GM12878 (cell line): Measurements from ENCODE around the gene ADAM11. TPM values are rescaled to one million over a fixed set of nuclear protein-coding genes. Genes with fewer than 3 reads are reported as not detected.

Source experiments
- ATAC-seq: fragments of 200-7000 bp; cut with Tn5 transposase; 3 replicates; pipeline ENCODE4 v1.9.1; 2020; ENCODE audit warnings: mild to moderate bottlenecking, moderate library complexity
- BruUV-seq: library from RNA; stranded (reverse); fragments of 400-500 nt; replicated peaks from 2 replicates; lab custom pipeline; 2021; lab: Mats Ljungman, UMichigan
- CTCF ChIA-PET: fragments of 300-600 bp; sonication (Branson Sonifier 250); formaldehyde crosslinking; extraction: SDS; loops from one replicate; lab custom pipeline; 2021; ENCODE audit warnings: inconsistent platforms; lab: Yijun Ruan, JAX
- POLR2A ChIA-PET: fragments of 350-600 bp; formaldehyde crosslinking; extraction: SDS; loops from one replicate; lab custom pipeline; 2021; ENCODE audit warnings: inconsistent platforms; lab: Charles Lee
- RAD21 ChIA-PET: fragments of 300-600 bp; sonication (Branson Sonifier 250); formaldehyde crosslinking; loops from one replicate; lab custom pipeline; 2023; ENCODE audit warnings: antibody characterized with exemption; ENCODE audit not compliant: unreplicated experiment; lab: Charles Lee
- SMC1A ChIA-PET: fragments of 300-600 bp; sonication (Branson Sonifier 250); formaldehyde crosslinking; loops from one replicate; lab custom pipeline; 2023; ENCODE audit not compliant: unreplicated experiment, uncharacterized antibody; lab: Charles Lee
- DNase-seq: peaks from one replicate; pipeline ENCODE4 v3.0.0-alpha.2; 2011; ENCODE audit warnings: low read depth, low spot score
- FAIRE-seq: peaks from 3 replicates; lab custom pipeline; 2011; peaks lifted over from hg19 to GRCh38; lab: Jason Lieb, UNC
- H2AFZ ChIP-seq: 2 replicates; pipeline ENCODE4 v1.6.0; 2011; ENCODE audit warnings: low read depth, low read length, control low read depth; ENCODE audit not compliant: control insufficient read depth
- H3K27ac ChIP-seq: 2 replicates; pipeline ENCODE4 v1.5.1; 2011; ENCODE audit warnings: control low read depth; ENCODE audit not compliant: control insufficient read depth, insufficient read depth
- H3K27me3 ChIP-seq, 2 experiments: replicated peaks in 1 of 2; 2 replicates each; pipeline versions ENCODE4 v1.6.0 to v1.6.1; 2011; ENCODE audit warnings: low read length in 1 of 2; ENCODE audit not compliant: control insufficient read depth in 2 of 2, insufficient read depth in 2 of 2
- H3K36me3 ChIP-seq, 2 experiments: 2 replicates each; pipeline ENCODE4 v1.5.1; 2011; ENCODE audit warnings: low read length in 1 of 2; ENCODE audit not compliant: control insufficient read depth in 2 of 2, insufficient read depth in 2 of 2
- H3K4me1 ChIP-seq: 2 replicates; pipeline ENCODE4 v1.6.1; 2011; ENCODE audit warnings: mild to moderate bottlenecking, low read length, moderate library complexity, mixed read lengths; ENCODE audit not compliant: control insufficient read depth, insufficient read depth
- H3K4me2 ChIP-seq: 2 replicates; pipeline ENCODE4 v1.6.0; 2011; ENCODE audit warnings: control low read depth; ENCODE audit not compliant: control insufficient read depth, insufficient read depth
- H3K4me3 ChIP-seq: fragments of 200-600 bp; sonication (generic); 2 replicates; pipeline ENCODE4 v1.5.1; 2016
- H3K79me2 ChIP-seq: 2 replicates; pipeline ENCODE4 v1.6.0; 2011; ENCODE audit warnings: low read length; ENCODE audit not compliant: control insufficient read depth, insufficient read depth
- H3K9ac ChIP-seq: 2 replicates; pipeline ENCODE4 v1.8.0; 2011; ENCODE audit warnings: low read length, control low read depth, mixed read lengths; ENCODE audit not compliant: control insufficient read depth, insufficient read depth
- H3K9me3 ChIP-seq: replicated peaks from 3 replicates; pipeline ENCODE4 v1.5.1; 2011; ENCODE audit warnings: mild to moderate bottlenecking, low read length; ENCODE audit not compliant: control insufficient read depth, insufficient read depth
- H4K20me1 ChIP-seq: 2 replicates; pipeline ENCODE4 v1.6.0; 2011; ENCODE audit not compliant: control insufficient read depth, insufficient read depth
- CEBPB ChIP-seq, 2 experiments: fragments of 150-350 bp in 1 of 2; IDR thresholded peaks; 2 replicates each; pipeline ENCODE4 v1.6.1; 2012 to 2014; ENCODE audit warnings: low read depth in 2 of 2, low read length in 2 of 2, borderline replicate concordance in 1 of 2, inconsistent platforms in 1 of 2
- CREB1 ChIP-seq: IDR thresholded peaks from 2 replicates; pipeline ENCODE4 v1.6.1; 2012; ENCODE audit warnings: low read depth, mild to moderate bottlenecking, inconsistent platforms
- IKZF1 ChIP-seq: fragments of 450-650 bp; conservative IDR thresholded peaks from 2 replicates; pipeline ENCODE4 v1.6.1; 2017; ENCODE audit warnings: antibody characterized with exemption, mild to moderate bottlenecking
- KAT2A ChIP-seq: conservative IDR thresholded peaks from 2 replicates; pipeline ENCODE4 v1.6.1; 2011; ENCODE audit warnings: low read depth, low read length; ENCODE audit not compliant: control insufficient read depth
- MYB ChIP-seq: fragments of 150-350 bp; IDR thresholded peaks from 2 replicates; pipeline ENCODE4 v1.6.1; 2014; ENCODE audit warnings: mild to moderate bottlenecking, low read depth, low read length, borderline replicate concordance
- NFYB ChIP-seq: IDR thresholded peaks from 2 replicates; pipeline ENCODE4 v1.6.1; 2011; ENCODE audit warnings: low read depth, mild to moderate bottlenecking, low read length, improper control_type of control experiment, moderate library complexity; ENCODE audit not compliant: insufficient read depth
- PAX8 ChIP-seq: fragments of 450-650 bp; IDR thresholded peaks from 2 replicates; pipeline ENCODE4 v1.6.1; 2017; ENCODE audit warnings: mild to moderate bottlenecking, moderate library complexity
- RB1 ChIP-seq: fragments of 450-650 bp; formaldehyde crosslinking; IDR thresholded peaks from 2 replicates; pipeline ENCODE4 v1.6.1; 2017; ENCODE audit warnings: mild to moderate bottlenecking, borderline replicate concordance
- SP1 ChIP-seq: IDR thresholded peaks from one replicate; pipeline ENCODE4 v1.6.1; 2011; ENCODE audit warnings: low read depth, low read length
- SPI1 ChIP-seq: IDR thresholded peaks from 2 replicates; pipeline ENCODE4 v1.6.1; 2011; ENCODE audit warnings: low read depth, mild to moderate bottlenecking, low read length, moderate library complexity, borderline replicate concordance; ENCODE audit not compliant: insufficient read depth
- YY1 ChIP-seq: IDR thresholded peaks from 2 replicates; pipeline ENCODE4 v1.6.1; 2011; ENCODE audit warnings: low read depth, mild to moderate bottlenecking, low read length
- ZNF207 ChIP-seq: fragments of 450-650 bp; IDR thresholded peaks from 2 replicates; pipeline ENCODE4 v1.6.1; 2014; ENCODE audit warnings: antibody characterized with exemption, mild to moderate bottlenecking, borderline replicate concordance
- ZNF622 ChIP-seq: fragments of 450-650 bp; IDR thresholded peaks from 2 replicates; pipeline ENCODE4 v1.6.1; 2017; ENCODE audit warnings: mild to moderate bottlenecking, inconsistent platforms
- WGBS: methylation state at CpG from one replicate; pipeline ENCODE4 v1.1.6; 2016; ENCODE audit warnings: low lambda C conversion rate; ENCODE audit not compliant: insufficient replicate concordance, insufficient coverage; ENCODE audit errors: missing lambda C conversion rate; 5-methylcytosine and 5-hydroxymethylcytosine counted together
- in situ Hi-C: fragments of 300-500 bp; cut with MboI; formaldehyde crosslinking; loops from 9 replicates; pipeline ENCODE4 v1.14.3; 2018; ENCODE audit warnings: mixed read lengths
- intact Hi-C: fragments of 100-400 bp; cut with micrococcal nuclease; formaldehyde crosslinking; loops from one replicate; pipeline ENCODE4 v1.14.2; 2022; ENCODE audit not compliant: unreplicated experiment
- polyA plus RNA-seq, 11 experiments: library from polyadenylated mRNA; depleted of rRNA in 4 of 11; unstranded in 6 of 11; stranded (reverse) in 5 of 11; fragments of >200 nt; fragmentation: Nextera tagmentation in 4 of 11; fragmentation: Illumina TruSeq in 1 of 11; extraction: Ambion mirVana in 4 of 11; extraction: Trizol in 1 of 11; gene quantifications; 1 replicate in 1 of 11; 2 replicates in 10 of 11; pipeline versions ENCODE4 v1.2.1 to v1.2.3, GENCODE V29; 2011 to 2016; ENCODE audit warnings: inconsistent platforms in 2 of 11, missing spikeins in 2 of 11, low read depth in 1 of 11
- total RNA-seq, 4 experiments: library from RNA; depleted of rRNA in 3 of 4; stranded (reverse); fragments of >200 nt in 3 of 4; fragmentation: Illumina TruSeq in 1 of 4; extraction: Trizol in 1 of 4; gene quantifications; 2 replicates each; pipeline versions ENCODE4 v1.2.1 to v1.2.3, GENCODE V29; 2013 to 2021
- TF ChIP-seq, protein P1 (sequence below): fragments of 450-650 bp; IDR thresholded peaks from 2 replicates; pipeline ENCODE4 v1.6.1; 2018; ENCODE audit warnings: mild to moderate bottlenecking, low read depth, moderate library complexity; ENCODE audit not compliant: partially characterized antibody
- TF ChIP-seq, protein P2 (sequence below), 3 experiments: IDR thresholded peaks in 2 of 3; conservative IDR thresholded peaks in 1 of 3; 2 replicates each; pipeline ENCODE4 v1.5.1; 2011; ENCODE audit warnings: low read depth in 3 of 3, low read length in 3 of 3, mild to moderate bottlenecking in 3 of 3, control low read depth in 2 of 3, moderate library complexity in 2 of 3, inconsistent platforms in 1 of 3, mixed read lengths in 1 of 3; ENCODE audit not compliant: control insufficient read depth in 2 of 3, insufficient read depth in 1 of 3; ENCODE audit errors: extremely low read depth in 1 of 3

ADAM11 gene
- total and polyA plus RNA-seq, 10 of the 15 experiments (the other 5 are each of a cell fraction or from before 2014, with no cell fraction given), result 0.03 to 0.37 (median 0.06) TPM; not detected in 3

DNA sequence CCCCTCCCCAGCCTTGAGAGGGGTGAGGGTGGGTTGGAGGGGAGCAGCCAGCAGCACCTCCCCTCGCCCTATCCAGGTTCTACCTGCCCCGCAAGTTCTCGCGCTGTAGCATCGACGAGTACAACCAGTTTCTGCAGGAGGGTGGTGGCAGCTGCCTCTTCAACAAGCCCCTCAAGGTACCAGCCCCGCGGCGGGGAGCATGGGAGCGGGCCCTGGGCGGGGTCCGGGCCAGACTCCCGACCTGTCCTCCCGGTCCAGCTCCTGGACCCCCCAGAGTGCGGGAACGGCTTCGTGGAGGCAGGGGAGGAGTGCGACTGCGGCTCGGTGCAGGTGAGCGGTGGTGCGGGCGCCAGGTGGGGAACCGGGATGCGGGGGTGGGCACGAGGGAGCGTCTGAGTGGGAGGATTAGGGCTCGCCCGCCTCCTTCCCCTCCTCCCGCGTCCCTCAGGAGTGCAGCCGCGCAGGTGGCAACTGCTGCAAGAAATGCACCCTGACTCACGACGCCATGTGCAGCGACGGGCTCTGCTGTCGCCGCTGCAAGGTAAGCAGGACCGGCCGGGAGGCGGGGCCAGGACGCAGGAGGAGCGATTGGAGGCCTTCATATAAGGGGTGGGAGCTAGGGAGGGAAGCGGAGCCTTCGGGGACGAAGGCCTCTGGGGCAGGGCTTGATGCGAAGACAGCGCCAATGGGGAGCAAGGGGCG, 16.5 kb downstream of the ADAM11 start (continued):
- TF ChIP-seq NFYB (peak; percentile 76; the same call in 1 of the 2 replicates), CREB1 (peak; percentile 77; the same call in 1 of the 2 replicates), YY1 (peak; percentile 53; the same call in 1 of the 2 replicates), SP1 (peak; percentile 58), SPI1 (0 out of 2 replicates have a peak, but pooled peaks have one; percentile 10), IKZF1 (peak; percentile 48; the same call in 1 of the 2 replicates)

DNA sequence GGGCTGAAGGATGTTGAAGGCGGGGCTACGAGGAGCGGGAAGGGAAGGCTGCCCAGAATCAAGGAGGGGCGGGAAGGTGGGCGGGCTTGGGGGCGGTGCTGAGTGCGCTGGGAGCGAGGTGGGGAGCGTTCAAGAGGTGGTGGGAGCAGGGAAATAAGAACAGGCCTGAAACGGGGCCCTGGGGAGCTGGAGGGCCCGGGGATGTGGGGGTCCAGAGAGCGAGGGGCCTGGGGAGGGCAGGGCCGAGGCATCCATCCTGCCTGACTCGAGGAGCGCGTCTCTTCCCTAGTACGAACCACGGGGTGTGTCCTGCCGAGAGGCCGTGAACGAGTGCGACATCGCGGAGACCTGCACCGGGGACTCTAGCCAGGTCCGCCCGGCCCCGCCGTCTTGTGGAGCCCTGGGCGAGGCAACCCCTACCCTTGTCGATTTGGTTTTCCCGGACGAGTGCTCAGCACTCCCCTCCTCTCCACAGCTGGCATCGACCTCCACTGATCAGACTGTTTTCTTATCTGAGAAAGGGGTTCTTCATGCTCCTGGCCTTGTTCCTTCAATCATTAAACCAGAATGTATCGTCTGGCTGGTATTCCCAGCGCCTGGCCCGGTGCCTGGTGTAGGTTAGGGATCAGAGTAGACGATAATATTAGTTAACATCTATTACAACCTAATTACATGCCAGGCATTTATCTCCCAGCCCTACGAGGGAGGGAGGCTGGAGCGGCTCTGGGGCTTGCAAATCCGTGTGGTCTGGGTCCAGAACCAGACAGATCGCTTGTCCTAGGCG, 17.2 kb downstream of the ADAM11 start:
- ATAC-seq (peak; percentile 21), FAIRE-seq (no peak), DNase-seq (no peak)
- CTCF ChIA-PET, result interaction anchor here (0.6 to 12.1 kb wide), 20 partner anchors 11 to 376 kb away, joined by 3 to 175 read pairs (median 4); partner anchors contain the start of genes ACBD4 and PLCD3
- no peaks in the 10 kb centered on the region; the same call in 1 of the 2 replicates for H4K20me1 ChIP-seq
- 17% methylated on average over 31 of the region's 43 CpGs for WGBS
- in situ Hi-C loops (loop anchor here (10.0 kb wide), 1 partner anchor 349 kb away; no protein-coding TSS in a partner anchor), intact Hi-C loops (loop anchor here (1.0 to 10.0 kb wide), 4 partner anchors 89 to 357 kb away; partner anchors contain the start of gene PLCD3)
- no TSS peak for BruUV-seq
- peaks cover 6% of the 10 kb centered on the region; the same call in 1 of the 2 replicates for H3K4me1 ChIP-seq
- H3K27ac ChIP-seq, result no peak overlapping the region
- no peak overlapping the region for H3K9ac ChIP-seq
- peak overlapping the region; percentile 73 for H2AFZ ChIP-seq
- peak overlapping the region; percentile 56 for H3K4me2 ChIP-seq
- no peaks in the 10 kb centered on the region for H3K36me3 ChIP-seq
- H3K79me2 ChIP-seq, result no peaks in the 10 kb centered on the region
- RAD21 ChIA-PET, result interaction anchor here (0.6 to 1.0 kb wide), 14 partner anchors 88 to 554 kb away, joined by 3 to 8 read pairs (median 3); partner anchors contain the start of gene ACBD4
- POLR2A ChIA-PET, result interaction anchor here (0.7 kb wide), 2 partner anchors 179 to 375 kb away, joined by 3 to 7 read pairs; no protein-coding TSS in a partner anchor
- no peaks in the 10 kb centered on the region; a peak in 1 of 4 replicates for H3K27me3 ChIP-seq
- SMC1A ChIA-PET, result interaction anchor here (1.0 to 3.3 kb wide), 5 partner anchors 59 to 359 kb away, joined by 3 to 19 read pairs (median 5); partner anchors contain the start of gene ACBD4
- peak overlapping the region; percentile 76; the same call in 1 of the 2 replicates for H3K4me3 ChIP-seq
- H3K9me3 ChIP-seq, result no peaks in the 10 kb centered on the region
- TF ChIP-seq ZNF207, result no peak
- TF ChIP-seq CEBPB (IDR thresholded peaks at IDR 0.05; ENCODE audit: borderline replicate concordance in 1 of 2, low read depth in 2 of 2, low read length in 2 of 2), result no peak
- TF ChIP-seq, protein P1, sequence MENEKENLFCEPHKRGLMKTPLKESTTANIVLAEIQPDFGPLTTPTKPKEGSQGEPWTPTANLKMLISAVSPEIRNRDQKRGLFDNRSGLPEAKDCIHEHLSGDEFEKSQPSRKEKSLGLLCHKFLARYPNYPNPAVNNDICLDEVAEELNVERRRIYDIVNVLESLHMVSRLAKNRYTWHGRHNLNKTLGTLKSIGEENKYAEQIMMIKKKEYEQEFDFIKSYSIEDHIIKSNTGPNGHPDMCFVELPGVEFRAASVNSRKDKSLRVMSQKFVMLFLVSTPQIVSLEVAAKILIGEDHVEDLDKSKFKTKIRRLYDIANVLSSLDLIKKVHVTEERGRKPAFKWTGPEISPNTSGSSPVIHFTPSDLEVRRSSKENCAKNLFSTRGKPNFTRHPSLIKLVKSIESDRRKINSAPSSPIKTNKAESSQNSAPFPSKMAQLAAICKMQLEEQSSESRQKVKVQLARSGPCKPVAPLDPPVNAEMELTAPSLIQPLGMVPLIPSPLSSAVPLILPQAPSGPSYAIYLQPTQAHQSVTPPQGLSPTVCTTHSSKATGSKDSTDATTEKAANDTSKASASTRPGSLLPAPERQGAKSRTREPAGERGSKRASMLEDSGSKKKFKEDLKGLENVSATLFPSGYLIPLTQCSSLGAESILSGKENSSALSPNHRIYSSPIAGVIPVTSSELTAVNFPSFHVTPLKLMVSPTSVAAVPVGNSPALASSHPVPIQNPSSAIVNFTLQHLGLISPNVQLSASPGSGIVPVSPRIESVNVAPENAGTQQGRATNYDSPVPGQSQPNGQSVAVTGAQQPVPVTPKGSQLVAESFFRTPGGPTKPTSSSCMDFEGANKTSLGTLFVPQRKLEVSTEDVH, result no peak
- no peak for TF ChIP-seq KAT2A
- no peak for TF ChIP-seq PAX8
- TF ChIP-seq, protein P2, sequence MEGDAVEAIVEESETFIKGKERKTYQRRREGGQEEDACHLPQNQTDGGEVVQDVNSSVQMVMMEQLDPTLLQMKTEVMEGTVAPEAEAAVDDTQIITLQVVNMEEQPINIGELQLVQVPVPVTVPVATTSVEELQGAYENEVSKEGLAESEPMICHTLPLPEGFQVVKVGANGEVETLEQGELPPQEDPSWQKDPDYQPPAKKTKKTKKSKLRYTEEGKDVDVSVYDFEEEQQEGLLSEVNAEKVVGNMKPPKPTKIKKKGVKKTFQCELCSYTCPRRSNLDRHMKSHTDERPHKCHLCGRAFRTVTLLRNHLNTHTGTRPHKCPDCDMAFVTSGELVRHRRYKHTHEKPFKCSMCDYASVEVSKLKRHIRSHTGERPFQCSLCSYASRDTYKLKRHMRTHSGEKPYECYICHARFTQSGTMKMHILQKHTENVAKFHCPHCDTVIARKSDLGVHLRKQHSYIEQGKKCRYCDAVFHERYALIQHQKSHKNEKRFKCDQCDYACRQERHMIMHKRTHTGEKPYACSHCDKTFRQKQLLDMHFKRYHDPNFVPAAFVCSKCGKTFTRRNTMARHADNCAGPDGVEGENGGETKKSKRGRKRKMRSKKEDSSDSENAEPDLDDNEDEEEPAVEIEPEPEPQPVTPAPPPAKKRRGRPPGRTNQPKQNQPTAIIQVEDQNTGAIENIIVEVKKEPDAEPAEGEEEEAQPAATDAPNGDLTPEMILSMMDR (IDR thresholded peaks at IDR 0.05 in 2 of 3, conservative IDR thresholded peaks at IDR 0.05 in 1 of 3; ENCODE audit: control insufficient read depth in 2 of 3, extremely low read depth in 1 of 3, insufficient read depth in 1 of 3, low read depth in 3 of 3, low read length in 3 of 3), result no peak
- no peak for TF ChIP-seq ZNF622
- no peak for TF ChIP-seq RB1
- no peak for TF ChIP-seq MYB
